Activated gamma-delta T cell treated with Interleukin-2 at 50 U/mL for 16 hours (primary cell): ENCODE measurements around the gene ZEB2.

Experiments
- DNase-seq: peaks from one replicate; pipeline ENCODE4 v3.0.0-alpha.2; 2020

The ZEB2 gene

GRCh38 chr2:144468823-144469595 is 50.9 kb downstream of the ZEB2 start:
- no peak for DNase-seq

- DNase-seq = no peak
Observed at GRCh38 chr2:144467502-144468137, 52.3 kb downstream of the ZEB2 start.

GRCh38 chr2:144466637-144467036 is 53.3 kb downstream of the ZEB2 start:
- no peak for DNase-seq

GRCh38 chr2:144465749-144466148 is 54.2 kb downstream of the ZEB2 start:
- no peak for DNase-seq

- no peak for DNase-seq
Observed at GRCh38 chr2:144464730-144465129, 55.2 kb downstream of the ZEB2 start.

GRCh38 chr2:144463266-144463665 is 56.7 kb downstream of the ZEB2 start:
- no peak for DNase-seq

GRCh38 chr2:144462266-144462665 is 57.7 kb downstream of the ZEB2 start:
- no peak for DNase-seq

GRCh38 chr2:144461308-144461766 is 58.6 kb downstream of the ZEB2 start:
- no peak for DNase-seq

GRCh38 chr2:144460727-144461307 is 59.1 kb downstream of the ZEB2 start:
- DNase-seq = no peak

GRCh38 chr2:144459937-144460336 is 60.0 kb downstream of the ZEB2 start:
- peak; percentile 33 for DNase-seq

GRCh38 chr2:144459286-144459685 is 60.6 kb downstream of the ZEB2 start:
- no peak for DNase-seq

- DNase-seq = no peak
Observed at GRCh38 chr2:144458541-144458940, 61.4 kb downstream of the ZEB2 start.

- DNase-seq = no peak
Observed at GRCh38 chr2:144456680-144457079, 63.2 kb downstream of the ZEB2 start.

GRCh38 chr2:144455987-144456386 is 63.9 kb downstream of the ZEB2 start:
- DNase-seq = no peak

GRCh38 chr2:144454466-144455287 is 65.2 kb downstream of the ZEB2 start:
- DNase-seq = no peak

- no peak for DNase-seq
Observed at GRCh38 chr2:144453486-144454158, 66.3 kb downstream of the ZEB2 start.

- no peak for DNase-seq
Observed at GRCh38 chr2:144452989-144453336, 67.0 kb downstream of the ZEB2 start.

GRCh38 chr2:144452169-144452988 is 67.5 kb downstream of the ZEB2 start:
- no peak for DNase-seq

- no peak for DNase-seq
Observed at GRCh38 chr2:144451443-144451842, 68.5 kb downstream of the ZEB2 start.

- no peak for DNase-seq
Observed at GRCh38 chr2:144449028-144449406, 70.9 kb downstream of the ZEB2 start.

GRCh38 chr2:144448389-144449027 is 71.4 kb downstream of the ZEB2 start:
- DNase-seq = no peak
